GM13976 (cell line): Measurements from ENCODE around the gene SP5.

Source experiments
- DNase-seq: peaks from one replicate; pipeline ENCODE4 v3.0.0; 2012; ENCODE audit warnings: low spot score
- in situ Hi-C: fragments of 300-500 bp; cut with MboI; formaldehyde crosslinking; loops from one replicate; pipeline ENCODE4 v1.12.0; 2022; ENCODE audit warnings: low sequenced_read_pairs, mixed read lengths, inconsistent platforms; ENCODE audit not compliant: unreplicated experiment
- TF ChIP-seq, protein P1 (sequence below): IDR thresholded peaks from 2 replicates; pipeline ENCODE4 v1.5.1; 2012; ENCODE audit warnings: borderline replicate concordance, mild to moderate bottlenecking; ENCODE audit not compliant: insufficient read depth; ENCODE audit errors: extremely low read depth, missing control alignments, control extremely low read depth

Gene SP5

GRCh38 chr2:170713543-170714380 is 1.4 kb upstream of the SP5 start:
- in situ Hi-C loops: loop anchor here (10.0 to 25.0 kb wide), 2 partner anchors 101 to 1374 kb away; partner anchors contain the start of genes DLX1 and GAD1
- peak; percentile 38 for DNase-seq
- TF ChIP-seq, protein P1, sequence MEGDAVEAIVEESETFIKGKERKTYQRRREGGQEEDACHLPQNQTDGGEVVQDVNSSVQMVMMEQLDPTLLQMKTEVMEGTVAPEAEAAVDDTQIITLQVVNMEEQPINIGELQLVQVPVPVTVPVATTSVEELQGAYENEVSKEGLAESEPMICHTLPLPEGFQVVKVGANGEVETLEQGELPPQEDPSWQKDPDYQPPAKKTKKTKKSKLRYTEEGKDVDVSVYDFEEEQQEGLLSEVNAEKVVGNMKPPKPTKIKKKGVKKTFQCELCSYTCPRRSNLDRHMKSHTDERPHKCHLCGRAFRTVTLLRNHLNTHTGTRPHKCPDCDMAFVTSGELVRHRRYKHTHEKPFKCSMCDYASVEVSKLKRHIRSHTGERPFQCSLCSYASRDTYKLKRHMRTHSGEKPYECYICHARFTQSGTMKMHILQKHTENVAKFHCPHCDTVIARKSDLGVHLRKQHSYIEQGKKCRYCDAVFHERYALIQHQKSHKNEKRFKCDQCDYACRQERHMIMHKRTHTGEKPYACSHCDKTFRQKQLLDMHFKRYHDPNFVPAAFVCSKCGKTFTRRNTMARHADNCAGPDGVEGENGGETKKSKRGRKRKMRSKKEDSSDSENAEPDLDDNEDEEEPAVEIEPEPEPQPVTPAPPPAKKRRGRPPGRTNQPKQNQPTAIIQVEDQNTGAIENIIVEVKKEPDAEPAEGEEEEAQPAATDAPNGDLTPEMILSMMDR: no peak

GRCh38 chr2:170714381-170715061 is 616 bp upstream of the SP5 start:
- DNase-seq: peak; percentile 55

DNA sequence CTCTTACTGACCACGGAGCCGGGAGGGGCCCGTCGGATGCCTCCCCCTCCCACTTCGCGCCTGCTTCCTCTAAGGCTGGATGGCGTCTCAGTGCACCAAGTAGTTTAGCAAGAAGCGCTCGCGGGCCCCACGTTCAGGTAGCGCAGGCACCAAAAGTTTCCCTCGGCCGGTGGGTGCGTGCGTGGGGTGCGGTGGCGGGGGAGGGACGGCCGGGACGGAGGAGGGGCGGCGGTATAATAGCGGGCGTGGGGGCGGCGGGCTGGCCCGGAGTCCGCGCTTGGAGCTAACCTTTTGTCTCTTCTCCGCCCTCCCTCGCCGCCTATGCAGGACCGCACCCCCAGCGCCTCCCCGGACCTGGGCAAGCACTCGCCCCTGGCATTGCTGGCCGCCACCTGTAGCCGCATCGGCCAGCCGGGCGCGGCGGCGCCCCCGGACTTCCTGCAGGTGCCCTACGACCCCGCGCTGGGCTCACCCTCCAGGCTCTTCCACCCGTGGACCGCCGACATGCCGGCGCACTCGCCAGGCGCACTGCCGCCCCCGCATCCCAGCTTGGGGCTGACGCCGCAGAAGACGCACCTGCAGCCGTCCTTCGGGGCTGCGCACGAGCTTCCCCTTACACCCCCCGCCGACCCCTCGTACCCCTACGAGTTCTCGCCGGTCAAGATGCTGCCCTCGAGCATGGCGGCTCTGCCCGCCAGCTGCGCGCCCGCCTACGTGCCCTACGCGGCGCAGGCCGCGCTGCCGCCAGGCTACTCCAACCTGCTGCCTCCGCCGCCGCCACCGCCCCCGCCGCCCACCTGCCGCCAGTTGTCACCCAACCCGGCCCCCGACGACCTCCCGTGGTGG is 1.0 kb downstream of the SP5 start:
- peak; percentile 50 for DNase-seq
- in situ Hi-C loops: loop anchor here (10.0 to 25.0 kb wide), 2 partner anchors 99 to 1371 kb away; partner anchors contain the start of genes DLX1 and GAD1
- TF ChIP-seq, protein P1: no peak

More at GRCh38 chr2:170714381-170715061, 616 bp upstream of the SP5 start:
- TF ChIP-seq, protein P1: no peak
- in situ Hi-C loops: loop anchor here (10.0 to 25.0 kb wide), 2 partner anchors 100 to 1373 kb away; partner anchors contain the start of genes DLX1 and GAD1

GRCh38 chr2:170716851-170717598 is 1.9 kb downstream of the SP5 start:
- TF ChIP-seq, protein P1: peak; percentile 14
- peak; percentile 36 for DNase-seq
- in situ Hi-C loops: loop anchor here (10.0 to 25.0 kb wide), 2 partner anchors 98 to 1370 kb away; partner anchors contain the start of genes DLX1 and GAD1

DNA sequence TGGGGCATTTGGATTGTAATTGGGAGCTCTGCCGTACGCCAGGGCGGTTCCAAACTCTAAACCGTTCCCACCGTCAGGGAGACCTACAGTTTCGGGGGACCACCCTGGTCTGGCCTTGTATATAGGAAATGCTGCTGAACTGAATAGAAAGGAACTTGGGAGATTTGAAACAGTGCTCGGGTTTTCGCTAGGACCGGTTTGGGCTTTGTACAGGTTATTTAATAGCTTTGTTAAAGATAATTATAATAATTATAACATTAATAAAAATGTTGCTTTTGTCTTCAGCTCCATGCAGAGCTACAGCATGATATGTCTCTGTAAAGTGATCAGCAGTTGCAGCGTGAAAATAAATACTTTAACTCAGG is 2.4 kb downstream of the SP5 start:
- DNase-seq: no peak
- in situ Hi-C loops: loop anchor here (10.0 to 25.0 kb wide), 2 partner anchors 97 to 1370 kb away; partner anchors contain the start of genes DLX1 and GAD1
- TF ChIP-seq, protein P1: no peak
